ENCODE data around the gene ZNF597.
"Not testable (repeated sequence)": the region's sequence is repeated elsewhere in the genome, so short reads cannot be mapped to it uniquely, and the experiment has no call there.

The ZNF597 gene

GRCh38 chr16:3474870-3475269 is 31.6 kb upstream of the ZNF597 start:
- DNase-seq: not testable (repeated sequence)

GRCh38 chr16:3474136-3474779 is 31.0 kb upstream of the ZNF597 start:
- DNase-seq: no peak

- DNase-seq: not testable (repeated sequence)
Observed at GRCh38 chr16:3473596-3473943, 30.3 kb upstream of the ZNF597 start.

DNA sequence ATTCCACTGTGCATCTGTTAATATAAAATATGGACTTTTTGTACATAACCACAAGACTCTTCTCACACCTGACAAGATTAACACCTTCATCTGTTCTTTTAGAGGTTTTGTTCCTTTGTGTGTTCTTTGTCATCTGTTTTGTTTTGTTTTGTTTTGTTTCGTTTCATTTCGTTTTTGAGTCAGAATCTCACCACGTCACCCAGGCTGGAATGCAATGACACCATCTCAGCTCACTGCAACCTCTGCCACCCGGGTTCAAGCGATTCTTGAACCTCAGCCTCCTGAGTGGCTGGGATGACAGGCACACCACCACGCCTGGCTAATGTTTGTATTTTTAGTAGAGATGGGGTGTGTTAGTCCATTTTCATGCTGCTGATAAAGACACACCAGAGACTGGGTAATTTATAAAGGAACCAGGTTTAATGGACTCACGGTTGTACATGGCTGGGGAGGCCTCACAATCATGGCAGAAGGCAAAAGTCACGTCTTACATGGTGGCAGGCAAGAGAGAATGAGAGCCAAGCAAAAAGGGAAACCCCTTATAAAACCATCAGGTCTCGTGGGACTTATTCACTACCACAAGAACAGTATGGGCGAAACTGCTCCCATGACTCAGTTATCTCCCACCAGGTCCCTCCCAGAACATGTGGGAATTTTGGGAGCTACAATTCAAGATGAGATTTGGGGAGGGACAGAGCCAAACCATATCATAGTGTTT is 29.7 kb upstream of the ZNF597 start:
- DNase-seq: no peak

GRCh38 chr16:3471518-3472176 is 28.3 kb upstream of the ZNF597 start:
- no peak for DNase-seq

DNA sequence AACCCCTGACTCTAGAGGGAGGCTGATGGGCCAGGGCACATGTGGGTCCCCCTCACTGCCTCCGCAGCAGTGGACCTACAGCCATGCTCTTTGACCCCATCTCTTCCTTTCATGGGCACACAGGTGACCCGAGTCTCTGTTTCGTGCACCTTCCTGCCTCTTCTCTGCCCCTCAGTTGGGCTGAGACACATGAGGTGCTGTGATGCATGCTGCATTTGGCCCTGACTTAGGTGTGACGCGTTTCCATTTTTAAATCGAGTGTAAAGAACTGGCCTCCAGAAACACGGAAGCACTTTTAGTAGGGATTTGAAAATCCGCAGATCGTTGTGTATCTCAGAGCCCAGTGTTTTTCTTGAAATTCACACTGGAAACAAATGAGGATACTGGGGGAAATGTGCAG is 27.4 kb upstream of the ZNF597 start:
- DNase-seq: no peak

- no peak for DNase-seq
Observed at GRCh38 chr16:3469736-3470135, 26.4 kb upstream of the ZNF597 start.

GRCh38 chr16:3468501-3468900 is 25.2 kb upstream of the ZNF597 start:
- no peak for DNase-seq

DNA sequence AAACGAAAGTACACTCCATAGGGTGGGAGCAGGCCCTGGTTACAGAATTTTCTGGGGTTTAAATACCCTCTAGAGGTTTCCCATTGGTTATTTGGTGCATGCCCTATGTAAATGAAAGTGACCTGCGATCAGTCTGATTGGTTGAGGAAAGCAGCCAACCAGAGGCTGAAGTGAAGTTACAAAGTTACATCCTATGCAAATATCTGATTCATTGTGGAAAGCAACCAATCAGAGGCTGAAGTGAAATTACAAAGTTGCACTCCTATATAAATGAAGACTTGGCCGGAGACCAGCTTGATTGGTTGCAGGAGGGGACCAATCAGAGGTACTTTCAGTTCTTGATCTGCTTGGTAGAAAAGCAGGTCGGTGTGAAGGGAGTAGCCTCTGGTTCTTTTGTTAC is 24.6 kb upstream of the ZNF597 start:
- no peak for DNase-seq

GRCh38 chr16:3467182-3467581 is 23.9 kb upstream of the ZNF597 start:
- DNase-seq: no peak

- no peak for DNase-seq
Observed at GRCh38 chr16:3465911-3466584, 22.7 kb upstream of the ZNF597 start.

- no peak for DNase-seq
Observed at GRCh38 chr16:3465301-3465700, 22.0 kb upstream of the ZNF597 start.

- DNase-seq: peak; percentile 53 to 59
Observed at GRCh38 chr16:3461151-3461550, 17.8 kb upstream of the ZNF597 start.

- DNase-seq: no peak
Observed at GRCh38 chr16:3460585-3460984, 17.3 kb upstream of the ZNF597 start.

GRCh38 chr16:3460121-3460520 is 16.8 kb upstream of the ZNF597 start:
- DNase-seq: no peak

DNA sequence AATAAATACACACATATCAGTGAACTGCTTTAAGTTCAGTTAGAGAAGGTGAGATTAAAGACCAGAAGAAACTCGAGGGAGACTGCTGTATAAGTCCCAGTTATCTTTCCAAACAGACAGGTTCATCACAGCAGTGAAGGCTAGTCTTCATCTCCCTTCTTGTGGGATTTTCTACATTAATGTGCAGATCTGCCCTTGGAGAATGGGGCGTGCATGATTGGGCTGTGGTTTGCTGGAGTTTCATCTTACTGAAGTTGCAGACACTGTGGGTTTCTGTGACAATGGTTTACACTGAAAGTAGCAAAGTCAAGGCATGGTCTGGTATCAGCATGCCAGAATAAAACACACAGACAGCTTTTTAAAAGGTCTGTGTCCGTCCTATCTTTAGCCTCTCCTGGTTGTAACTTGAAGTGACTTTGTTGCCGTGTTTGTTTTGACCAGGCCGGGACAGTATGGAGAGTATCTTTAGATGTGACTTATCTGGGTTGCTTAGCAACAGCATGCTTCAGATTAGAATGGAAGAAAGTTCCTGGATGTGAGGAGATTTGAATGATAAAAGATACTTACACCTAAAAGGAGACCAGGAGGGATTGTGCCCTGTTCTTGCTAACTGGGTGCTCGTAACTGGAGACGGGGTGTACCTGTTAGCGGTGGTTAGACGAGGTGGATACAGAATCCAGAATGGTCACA is 16.2 kb upstream of the ZNF597 start:
- DNase-seq: peak in 1 of 2 experiments; percentile 42

- no peak for DNase-seq
Observed at GRCh38 chr16:3458852-3459361, 15.6 kb upstream of the ZNF597 start.

DNA sequence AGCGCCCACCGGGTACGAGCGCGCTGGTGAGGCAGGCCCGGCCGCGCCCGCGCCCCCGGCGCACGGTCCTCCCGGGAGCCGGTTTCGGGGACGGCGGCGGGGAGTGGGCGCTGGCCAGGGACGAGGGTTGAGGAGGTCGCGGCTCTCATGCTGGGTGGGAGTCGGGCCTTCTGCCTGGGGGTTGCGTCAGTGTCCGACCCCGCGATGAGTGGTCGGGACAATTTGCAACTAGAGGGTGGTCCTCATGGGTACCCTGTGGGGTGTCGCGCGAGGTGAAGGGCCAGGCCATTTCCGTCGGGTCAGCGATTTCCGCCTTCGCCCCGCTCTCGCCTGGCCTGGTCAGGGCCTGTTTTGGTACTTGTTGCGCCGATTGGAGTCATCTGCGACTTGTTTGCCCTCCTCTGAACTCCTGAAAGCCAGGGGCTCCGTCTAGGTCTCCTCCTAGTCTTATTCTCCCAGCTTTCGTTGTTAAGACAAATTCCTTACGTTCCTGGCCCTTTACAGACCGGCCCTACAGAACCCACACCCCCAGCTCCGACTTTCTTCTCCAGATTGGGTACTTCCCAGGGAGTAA is 15.1 kb upstream of the ZNF597 start:
- DNase-seq: peak; percentile 33 to 34

GRCh38 chr16:3457434-3458252 is 14.3 kb upstream of the ZNF597 start:
- peak; percentile 89 to 92 for DNase-seq

GRCh38 chr16:3454631-3455147 is 11.4 kb upstream of the ZNF597 start:
- no peak for DNase-seq

DNA sequence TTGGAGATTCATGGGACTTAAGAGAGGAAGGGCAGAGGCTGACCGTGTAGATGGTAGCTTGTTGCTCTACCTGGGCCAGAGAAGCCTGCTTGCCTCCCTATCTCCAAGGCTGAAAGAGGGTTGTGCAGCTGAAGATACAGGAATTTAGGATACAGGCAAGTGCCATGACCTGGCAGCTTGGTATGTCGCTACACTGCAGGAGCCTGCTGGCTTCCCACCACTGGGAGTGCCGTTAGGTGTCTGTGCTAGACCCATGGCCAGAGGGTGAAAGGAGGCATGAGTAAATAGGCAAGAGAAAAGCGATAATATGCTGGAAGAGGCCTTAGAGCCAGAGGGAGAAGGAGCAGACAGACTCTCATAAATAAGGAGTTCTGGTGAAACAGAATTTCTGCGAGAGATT is 10.8 kb upstream of the ZNF597 start:
- no peak for DNase-seq
